ENCODE measurements around the gene MAP3K5. TPM values are rescaled to one million over a fixed set of nuclear protein-coding genes. Genes with fewer than 3 reads are reported as not detected.
A peak's percentile ranks its signal among the peaks of the same experiment; 100 is the strongest.

The MAP3K5 gene
- total and polyA plus RNA-seq, 7 donors: 7.4 to 17.8 (median 9.4) TPM

DNA sequence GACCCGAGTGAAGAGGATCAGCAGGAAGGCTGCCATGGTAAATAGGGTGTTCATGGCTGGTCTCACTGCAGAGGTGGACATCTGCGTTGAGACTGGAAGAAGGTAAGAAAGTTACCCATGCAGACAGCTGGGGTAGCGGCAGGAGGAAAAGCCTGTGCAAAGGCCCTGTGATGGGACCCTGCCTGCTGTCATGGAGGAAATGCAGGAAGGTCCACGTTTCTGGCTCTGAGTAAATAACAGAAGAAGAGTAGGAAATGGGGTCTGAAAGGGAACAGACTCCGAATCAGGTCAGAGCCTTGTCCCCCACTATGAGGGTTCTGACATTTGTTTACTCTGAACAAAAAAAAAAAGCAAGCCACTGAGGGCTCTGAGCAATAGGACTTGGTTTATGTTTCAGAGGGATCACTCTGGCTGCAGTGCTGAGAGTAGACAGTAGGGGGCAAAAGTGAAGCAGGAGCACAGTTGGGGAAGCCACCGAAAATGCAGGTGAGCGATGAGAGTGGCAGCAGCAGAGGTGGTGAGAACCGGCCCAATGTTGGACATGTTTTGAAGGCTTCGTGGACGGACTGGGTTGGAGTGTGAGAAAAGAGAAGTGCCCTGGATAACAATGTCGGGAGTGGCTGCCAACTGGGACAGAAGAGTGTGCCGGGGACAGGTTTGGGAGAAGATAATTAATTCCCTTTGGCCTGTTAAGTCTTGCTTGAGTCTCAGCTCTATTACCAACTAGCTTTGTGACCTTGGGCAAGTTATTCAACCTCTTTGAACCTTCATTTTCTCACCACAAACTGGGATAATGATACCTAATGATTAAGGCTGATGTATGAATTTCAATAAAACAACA is 184.1 kb downstream of the MAP3K5 start:
- H3K9me3 ChIP-seq: no peaks in the 10 kb centered on the region
- no peak overlapping the region for H3K27ac ChIP-seq
- 68 to 75% methylated on average over 12 of the region's 12 CpGs for WGBS, 2 donors
- TF ChIP-seq POLR2AphosphoS5 (IDR thresholded peaks at IDR 0.05) (no peak), EP300 (IDR thresholded peaks at IDR 0.05) (no peak), POLR2A (IDR thresholded peaks at IDR 0.05) (no peak)
- TF ChIP-seq, protein P1, sequence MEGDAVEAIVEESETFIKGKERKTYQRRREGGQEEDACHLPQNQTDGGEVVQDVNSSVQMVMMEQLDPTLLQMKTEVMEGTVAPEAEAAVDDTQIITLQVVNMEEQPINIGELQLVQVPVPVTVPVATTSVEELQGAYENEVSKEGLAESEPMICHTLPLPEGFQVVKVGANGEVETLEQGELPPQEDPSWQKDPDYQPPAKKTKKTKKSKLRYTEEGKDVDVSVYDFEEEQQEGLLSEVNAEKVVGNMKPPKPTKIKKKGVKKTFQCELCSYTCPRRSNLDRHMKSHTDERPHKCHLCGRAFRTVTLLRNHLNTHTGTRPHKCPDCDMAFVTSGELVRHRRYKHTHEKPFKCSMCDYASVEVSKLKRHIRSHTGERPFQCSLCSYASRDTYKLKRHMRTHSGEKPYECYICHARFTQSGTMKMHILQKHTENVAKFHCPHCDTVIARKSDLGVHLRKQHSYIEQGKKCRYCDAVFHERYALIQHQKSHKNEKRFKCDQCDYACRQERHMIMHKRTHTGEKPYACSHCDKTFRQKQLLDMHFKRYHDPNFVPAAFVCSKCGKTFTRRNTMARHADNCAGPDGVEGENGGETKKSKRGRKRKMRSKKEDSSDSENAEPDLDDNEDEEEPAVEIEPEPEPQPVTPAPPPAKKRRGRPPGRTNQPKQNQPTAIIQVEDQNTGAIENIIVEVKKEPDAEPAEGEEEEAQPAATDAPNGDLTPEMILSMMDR (IDR thresholded peaks at IDR 0.05): peak in 3 of 4 experiments; percentile 31 to 53 (median 37)
- no peaks in the 10 kb centered on the region for H3K36me3 ChIP-seq
- H3K27me3 ChIP-seq: no peaks in the 10 kb centered on the region
- intact Hi-C loops (cut with DNase I): no loop called here
- no peak overlapping the region for H3K4me3 ChIP-seq
- no peak for DNase-seq
- H3K4me1 ChIP-seq: peaks cover 0 to 6% (median 0%) of the 10 kb centered on the region in 4 donors

DNA sequence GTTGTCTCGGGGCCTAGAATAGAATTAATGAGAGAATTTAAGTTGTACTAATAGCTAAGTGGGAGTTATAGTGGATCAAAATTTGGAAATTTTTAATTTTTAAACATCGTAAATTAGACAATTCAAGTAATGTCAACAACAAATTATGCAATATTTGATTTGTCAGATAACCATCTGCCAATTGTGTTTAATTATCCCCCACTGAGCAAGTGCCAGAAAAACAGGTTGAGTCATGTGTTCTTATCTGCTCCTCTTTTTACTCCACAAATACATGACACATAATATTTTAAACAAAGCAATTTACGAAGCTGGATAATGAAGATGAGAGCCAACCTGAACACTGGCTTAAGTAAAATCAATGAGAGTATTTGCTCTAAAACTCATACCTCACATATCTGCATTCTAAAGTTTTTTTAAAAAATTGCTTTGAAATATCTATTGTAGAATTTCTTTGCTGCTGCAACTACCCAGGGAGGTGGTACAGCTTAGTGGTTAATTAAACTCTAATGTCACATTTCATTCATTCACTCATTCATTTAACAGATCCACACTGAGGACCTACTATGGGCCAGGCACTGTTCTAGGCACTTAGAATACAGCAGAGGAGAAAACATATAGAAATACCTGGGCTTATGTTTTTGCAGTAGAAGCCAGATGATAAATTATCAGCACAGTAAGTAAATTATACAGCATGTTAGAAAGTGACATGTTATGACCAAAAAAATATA is 184.9 kb downstream of the MAP3K5 start:
- H3K4me1 ChIP-seq: peaks cover 0 to 6% (median 0%) of the 10 kb centered on the region in 4 donors
- no peaks in the 10 kb centered on the region for H3K36me3 ChIP-seq
- 33 to 74% methylated on average over 3 of the region's 3 CpGs for WGBS, 2 donors
- no peak for TF ChIP-seq POLR2A (IDR thresholded peaks at IDR 0.05)
- no peak for TF ChIP-seq EP300 (IDR thresholded peaks at IDR 0.05)
- TF ChIP-seq, protein P1 (IDR thresholded peaks at IDR 0.05): no peak
- no peak for TF ChIP-seq POLR2AphosphoS5 (IDR thresholded peaks at IDR 0.05)
- intact Hi-C loops (cut with DNase I): no loop called here
- H3K4me3 ChIP-seq: no peak overlapping the region
- no peaks in the 10 kb centered on the region for H3K27me3 ChIP-seq
- no peak for DNase-seq
- no peak overlapping the region for H3K27ac ChIP-seq
- H3K9me3 ChIP-seq: no peaks in the 10 kb centered on the region

DNA sequence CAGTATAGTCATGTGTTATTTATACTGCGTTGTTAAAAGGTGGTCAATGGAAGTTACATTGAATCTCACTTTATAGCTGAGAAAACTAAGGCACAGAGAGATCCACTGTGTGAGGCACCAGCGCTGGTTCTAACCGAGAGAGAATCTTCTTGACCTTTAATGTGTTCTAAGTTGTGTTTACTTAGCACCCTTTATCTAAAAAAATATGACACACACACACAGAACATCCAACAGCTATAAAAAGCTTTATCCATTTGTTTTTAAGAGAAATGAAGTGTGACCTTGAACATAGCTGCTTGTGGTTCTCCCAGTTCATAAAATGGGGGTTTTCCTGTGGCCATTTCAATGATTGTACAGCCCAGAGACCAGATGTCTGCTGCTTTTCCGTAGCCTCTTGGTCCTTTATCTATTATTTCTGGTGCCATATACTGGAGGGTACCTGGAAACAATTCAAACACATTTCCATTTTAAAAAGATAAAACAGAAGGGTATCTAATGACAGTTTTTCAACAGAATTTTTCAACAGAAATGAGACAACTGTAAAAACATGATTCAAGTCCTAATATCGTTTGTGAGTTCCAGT is 187.3 kb downstream of the MAP3K5 start:
- H3K36me3 ChIP-seq: no peaks in the 10 kb centered on the region
- no peak overlapping the region for H3K27ac ChIP-seq
- no peak for TF ChIP-seq POLR2AphosphoS5 (IDR thresholded peaks at IDR 0.05)
- TF ChIP-seq POLR2A (IDR thresholded peaks at IDR 0.05): no peak
- no peak for TF ChIP-seq EP300 (IDR thresholded peaks at IDR 0.05)
- no peak for DNase-seq
- H3K9me3 ChIP-seq: no peaks in the 10 kb centered on the region
- intact Hi-C loops (cut with DNase I): loop anchor here (5.0 kb wide), 1 partner anchor 37 kb away; no protein-coding TSS in a partner anchor
- WGBS, 2 donors: 49 to 80% methylated on average over 5 of the region's 5 CpGs
- peaks cover 0 to 23% (median 18%) of the 10 kb centered on the region in 4 donors for H3K4me1 ChIP-seq
- H3K4me3 ChIP-seq: no peak overlapping the region
- no peaks in the 10 kb centered on the region for H3K27me3 ChIP-seq

DNA sequence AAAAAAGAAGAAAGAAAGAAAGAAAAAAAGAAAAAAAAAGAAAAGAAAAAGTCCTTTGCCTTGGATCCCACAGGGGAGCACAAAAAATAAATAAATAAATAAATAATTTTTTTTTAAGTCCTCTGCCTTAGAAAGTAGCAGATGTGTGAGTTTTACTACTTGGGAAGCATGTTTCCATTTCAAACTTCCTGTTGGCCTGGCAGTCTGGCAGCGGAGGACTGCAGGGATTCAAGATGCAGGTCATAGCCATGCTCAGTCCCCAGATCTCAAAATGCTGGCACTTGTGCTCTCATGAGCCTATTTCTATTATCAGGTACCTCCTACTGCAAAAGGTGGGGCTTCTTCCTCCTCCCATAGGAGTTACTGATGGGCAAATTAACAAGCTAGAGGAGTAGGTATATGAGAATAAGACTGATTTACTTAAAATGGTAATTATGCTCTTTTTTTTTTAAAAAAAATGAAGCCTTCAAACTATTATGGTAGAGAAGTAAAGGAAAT is 187.9 kb downstream of the MAP3K5 start:
- H3K27me3 ChIP-seq: no peaks in the 10 kb centered on the region
- DNase-seq: no peak
- intact Hi-C loops (cut with DNase I): loop anchor here (5.0 kb wide), 1 partner anchor 38 kb away; no protein-coding TSS in a partner anchor
- 76 to 86% methylated on average over 1 of the region's 1 CpG for WGBS, 2 donors
- H3K4me1 ChIP-seq: peaks cover 0 to 25% (median 25%) of the 10 kb centered on the region in 4 donors
- TF ChIP-seq, protein P1 (IDR thresholded peaks at IDR 0.05): no peak
- no peak for TF ChIP-seq EP300 (IDR thresholded peaks at IDR 0.05)
- no peak for TF ChIP-seq POLR2A (IDR thresholded peaks at IDR 0.05)
- no peak for TF ChIP-seq POLR2AphosphoS5 (IDR thresholded peaks at IDR 0.05)
- no peaks in the 10 kb centered on the region for H3K36me3 ChIP-seq
- H3K4me3 ChIP-seq: no peak overlapping the region
- no peaks in the 10 kb centered on the region for H3K9me3 ChIP-seq
- no peak overlapping the region for H3K27ac ChIP-seq

Data from sigmoid colon (tissue), 7 donors.